ENCODE results near the gene OLFM3. TPM values are rescaled to one million over a fixed set of nuclear protein-coding genes. Genes with fewer than 3 reads are reported as not detected.

The OLFM3 gene
- total and polyA plus RNA-seq, 3 donors from 2014 or later, result 0.56 TPM; not detected in 2

- Histone ChIP-seq H3K36me3 (ENCODE audit: low read depth, missing control alignments) (no peaks in the 10 kb centered on the region), H3K4me1 (no peaks in the 10 kb centered on the region), H3K9me3 (no peaks in the 10 kb centered on the region), H3K27ac (no peak overlapping the region), H3K4me3 (no peak overlapping the region), H3K27me3 (no peaks in the 10 kb centered on the region)
- 62 to 82% methylated on average over 2 of the region's 2 CpGs for WGBS, 2 donors
- TF ChIP-seq, protein P1, sequence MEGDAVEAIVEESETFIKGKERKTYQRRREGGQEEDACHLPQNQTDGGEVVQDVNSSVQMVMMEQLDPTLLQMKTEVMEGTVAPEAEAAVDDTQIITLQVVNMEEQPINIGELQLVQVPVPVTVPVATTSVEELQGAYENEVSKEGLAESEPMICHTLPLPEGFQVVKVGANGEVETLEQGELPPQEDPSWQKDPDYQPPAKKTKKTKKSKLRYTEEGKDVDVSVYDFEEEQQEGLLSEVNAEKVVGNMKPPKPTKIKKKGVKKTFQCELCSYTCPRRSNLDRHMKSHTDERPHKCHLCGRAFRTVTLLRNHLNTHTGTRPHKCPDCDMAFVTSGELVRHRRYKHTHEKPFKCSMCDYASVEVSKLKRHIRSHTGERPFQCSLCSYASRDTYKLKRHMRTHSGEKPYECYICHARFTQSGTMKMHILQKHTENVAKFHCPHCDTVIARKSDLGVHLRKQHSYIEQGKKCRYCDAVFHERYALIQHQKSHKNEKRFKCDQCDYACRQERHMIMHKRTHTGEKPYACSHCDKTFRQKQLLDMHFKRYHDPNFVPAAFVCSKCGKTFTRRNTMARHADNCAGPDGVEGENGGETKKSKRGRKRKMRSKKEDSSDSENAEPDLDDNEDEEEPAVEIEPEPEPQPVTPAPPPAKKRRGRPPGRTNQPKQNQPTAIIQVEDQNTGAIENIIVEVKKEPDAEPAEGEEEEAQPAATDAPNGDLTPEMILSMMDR (IDR thresholded peaks at IDR 0.05), result no peak
- intact Hi-C loops (cut with DNase I; ENCODE audit: low total_unique reads), result no loop called here
- no peak for DNase-seq
Observed at GRCh38 chr1:101884621-101885020, 112.1 kb downstream of the OLFM3 start.

DNA sequence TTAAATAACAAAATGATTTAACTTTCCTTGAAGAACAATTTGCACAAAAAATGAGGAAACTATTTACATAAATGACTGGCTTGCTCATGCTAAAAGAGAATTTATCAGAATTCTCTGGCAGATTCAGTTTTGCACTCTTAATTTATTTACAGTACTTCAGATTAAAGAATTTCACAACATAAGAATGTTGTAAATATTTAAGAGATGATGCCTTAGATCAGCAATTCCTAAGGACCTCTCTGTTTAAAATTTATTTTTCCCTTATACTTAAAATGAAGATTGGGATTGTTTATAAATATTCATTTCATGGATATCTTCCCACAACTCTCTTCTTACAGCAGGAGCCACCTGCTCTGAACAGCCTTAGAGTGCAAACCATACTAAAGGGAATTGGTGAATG lies 120.8 kb downstream of the OLFM3 start:
- Histone ChIP-seq H3K36me3 (ENCODE audit: low read depth, missing control alignments) (no peaks in the 10 kb centered on the region), H3K27me3 (no peaks in the 10 kb centered on the region), H3K27ac (no peak overlapping the region), H3K4me3 (no peak overlapping the region), H3K4me1 (no peaks in the 10 kb centered on the region), H3K9me3 (no peaks in the 10 kb centered on the region)
- no peak for TF ChIP-seq POLR2A (IDR thresholded peaks at IDR 0.05)
- TF ChIP-seq, protein P1 (IDR thresholded peaks at IDR 0.05), result no peak
- no peak for DNase-seq
- intact Hi-C loops (cut with DNase I; ENCODE audit: low total_unique reads), result no loop called here

DNA sequence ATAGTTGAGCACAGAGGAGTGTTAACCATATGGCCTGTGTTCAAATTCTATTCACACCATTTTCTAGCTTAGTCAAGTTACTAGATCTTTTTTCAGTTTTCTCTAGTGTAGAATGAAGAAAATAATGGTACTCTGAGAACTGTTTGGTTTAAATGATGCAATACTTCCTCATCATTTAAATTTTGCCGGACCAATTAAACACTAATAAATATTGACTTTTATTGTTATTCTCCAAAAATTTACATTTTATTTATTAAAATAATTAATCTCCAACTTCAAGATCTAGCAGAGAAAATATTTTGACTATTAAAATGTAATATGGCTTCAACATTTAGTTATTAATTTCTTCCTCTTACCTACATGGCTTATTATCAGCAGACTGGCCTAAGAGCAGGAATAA lies 123.1 kb downstream of the OLFM3 start:
- intact Hi-C loops (cut with DNase I; ENCODE audit: low total_unique reads), result no loop called here
- H3K27me3 ChIP-seq, result no peaks in the 10 kb centered on the region
- WGBS, 2 donors, result 97 to 100% methylated on average over 1 of the region's 1 CpG

DNA sequence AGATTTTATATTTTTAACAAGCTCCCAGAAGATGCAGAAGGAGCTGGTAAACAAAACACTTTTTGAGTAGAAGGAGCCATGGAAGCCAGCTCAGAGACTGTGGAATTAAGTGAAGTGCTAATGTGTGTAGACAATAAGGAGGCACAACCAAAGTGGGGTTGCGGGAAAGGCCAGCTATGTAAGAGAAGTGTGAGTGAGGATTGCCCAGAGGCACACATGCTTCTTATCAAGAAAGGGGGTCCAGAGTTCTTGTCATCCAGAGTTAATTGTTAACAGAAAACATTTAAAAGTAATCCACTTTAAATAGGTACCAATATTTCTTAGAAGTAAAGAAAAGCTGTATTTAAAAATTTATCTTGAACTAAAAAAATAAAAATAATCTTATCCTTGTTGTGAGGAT lies 136.8 kb downstream of the OLFM3 start:
- TF ChIP-seq, protein P1 (IDR thresholded peaks at IDR 0.05), result no peak
- TF ChIP-seq POLR2A (IDR thresholded peaks at IDR 0.05), result no peak
- Histone ChIP-seq H3K27me3 (no peaks in the 10 kb centered on the region), H3K36me3 (ENCODE audit: low read depth, missing control alignments) (no peaks in the 10 kb centered on the region), H3K9me3 (no peaks in the 10 kb centered on the region), H3K27ac (no peak overlapping the region), H3K4me1 (no peaks in the 10 kb centered on the region), H3K4me3 (no peak overlapping the region)
- no peak for DNase-seq
- 90 to 98% methylated on average over 1 of the region's 1 CpG for WGBS, 2 donors
- intact Hi-C loops (cut with DNase I; ENCODE audit: low total_unique reads), result no loop called here

More for the DNA sequence above, 123.1 kb downstream of the OLFM3 start:
- TF ChIP-seq, protein P1 (IDR thresholded peaks at IDR 0.05), result no peak
- no peak for TF ChIP-seq POLR2A (IDR thresholded peaks at IDR 0.05)
- Histone ChIP-seq H3K9me3 (no peaks in the 10 kb centered on the region), H3K27ac (no peak overlapping the region), H3K4me3 (no peak overlapping the region), H3K36me3 (ENCODE audit: low read depth, missing control alignments) (no peaks in the 10 kb centered on the region), H3K4me1 (no peaks in the 10 kb centered on the region)
- no peak for DNase-seq

GRCh38 chr1:101854271-101854670 lies 142.5 kb downstream of the OLFM3 start:
- H3K36me3 ChIP-seq (ENCODE audit: low read depth, missing control alignments), result no peaks in the 10 kb centered on the region
- H3K27ac ChIP-seq, result no peak overlapping the region
- TF ChIP-seq, protein P1 (IDR thresholded peaks at IDR 0.05), result no peak
- no peak for TF ChIP-seq POLR2A (IDR thresholded peaks at IDR 0.05)
- no peak overlapping the region for H3K4me3 ChIP-seq
- no peaks in the 10 kb centered on the region for H3K4me1 ChIP-seq
- DNase-seq, result no peak
- intact Hi-C loops (cut with DNase I; ENCODE audit: low total_unique reads), result no loop called here
- H3K27me3 ChIP-seq, result no peaks in the 10 kb centered on the region
- H3K9me3 ChIP-seq, result no peaks in the 10 kb centered on the region
- 46 to 55% methylated on average over 3 of the region's 3 CpGs for WGBS, 2 donors
